ENCODE measurements around the gene PEBP1.

PEBP1 gene

DNA sequence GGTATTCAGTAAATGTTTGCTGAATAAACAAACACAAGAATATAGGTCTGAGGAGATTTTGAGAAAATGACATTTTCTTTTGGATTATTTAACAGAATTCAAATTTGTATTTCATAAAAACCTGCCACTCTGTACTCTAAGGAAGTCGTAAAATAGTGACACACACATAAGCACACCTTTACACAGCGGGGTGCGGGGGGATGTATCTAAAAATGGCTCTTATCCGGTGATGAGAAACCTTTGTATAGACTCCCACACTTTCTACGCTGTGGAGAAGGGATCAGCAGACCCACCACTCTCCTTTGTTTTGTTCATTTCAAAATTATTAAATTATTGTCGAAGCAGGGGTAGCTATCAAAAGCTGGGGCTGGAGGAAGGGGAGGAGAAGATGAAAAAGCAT is 58.0 kb downstream of the PEBP1 start:
- DNase-seq (ENCODE audit: low read depth in 3 of 3) = no peak
